ENCODE measurements around the gene WBP1L.

Gene WBP1L

GRCh38 chr10:102777711-102778453 lies 34.1 kb downstream of the WBP1L start:
- TF ChIP-seq SPI1 (IDR thresholded peaks at IDR 0.05; ENCODE audit: borderline replicate concordance, low read depth) (no peak), GABPA (IDR thresholded peaks at IDR 0.05; ENCODE audit: low read depth) (no peak), CTCF (IDR thresholded peaks at IDR 0.05; ENCODE audit: insufficient read depth, low read length) (no peak), POLR2AphosphoS5 (IDR thresholded peaks at IDR 0.05; ENCODE audit: low read depth) (no peak)
- TF ChIP-seq, protein P1, sequence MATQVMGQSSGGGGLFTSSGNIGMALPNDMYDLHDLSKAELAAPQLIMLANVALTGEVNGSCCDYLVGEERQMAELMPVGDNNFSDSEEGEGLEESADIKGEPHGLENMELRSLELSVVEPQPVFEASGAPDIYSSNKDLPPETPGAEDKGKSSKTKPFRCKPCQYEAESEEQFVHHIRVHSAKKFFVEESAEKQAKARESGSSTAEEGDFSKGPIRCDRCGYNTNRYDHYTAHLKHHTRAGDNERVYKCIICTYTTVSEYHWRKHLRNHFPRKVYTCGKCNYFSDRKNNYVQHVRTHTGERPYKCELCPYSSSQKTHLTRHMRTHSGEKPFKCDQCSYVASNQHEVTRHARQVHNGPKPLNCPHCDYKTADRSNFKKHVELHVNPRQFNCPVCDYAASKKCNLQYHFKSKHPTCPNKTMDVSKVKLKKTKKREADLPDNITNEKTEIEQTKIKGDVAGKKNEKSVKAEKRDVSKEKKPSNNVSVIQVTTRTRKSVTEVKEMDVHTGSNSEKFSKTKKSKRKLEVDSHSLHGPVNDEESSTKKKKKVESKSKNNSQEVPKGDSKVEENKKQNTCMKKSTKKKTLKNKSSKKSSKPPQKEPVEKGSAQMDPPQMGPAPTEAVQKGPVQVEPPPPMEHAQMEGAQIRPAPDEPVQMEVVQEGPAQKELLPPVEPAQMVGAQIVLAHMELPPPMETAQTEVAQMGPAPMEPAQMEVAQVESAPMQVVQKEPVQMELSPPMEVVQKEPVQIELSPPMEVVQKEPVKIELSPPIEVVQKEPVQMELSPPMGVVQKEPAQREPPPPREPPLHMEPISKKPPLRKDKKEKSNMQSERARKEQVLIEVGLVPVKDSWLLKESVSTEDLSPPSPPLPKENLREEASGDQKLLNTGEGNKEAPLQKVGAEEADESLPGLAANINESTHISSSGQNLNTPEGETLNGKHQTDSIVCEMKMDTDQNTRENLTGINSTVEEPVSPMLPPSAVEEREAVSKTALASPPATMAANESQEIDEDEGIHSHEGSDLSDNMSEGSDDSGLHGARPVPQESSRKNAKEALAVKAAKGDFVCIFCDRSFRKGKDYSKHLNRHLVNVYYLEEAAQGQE (IDR thresholded peaks at IDR 0.05; ENCODE audit: insufficient replicate concordance, low read depth): no peak
- Histone ChIP-seq H3K4me3 (replicated peaks; ENCODE audit: insufficient read depth, low read length) (no peak overlapping the region), H3K27me3 (ENCODE audit: insufficient read depth, poor library complexity, severe bottlenecking) (no peaks in the 10 kb centered on the region), H3K27ac (replicated peaks) (no peak overlapping the region)
- no peak for DNase-seq (ENCODE audit: low read depth in 1 of 2, low spot score in 1 of 2)

DNA sequence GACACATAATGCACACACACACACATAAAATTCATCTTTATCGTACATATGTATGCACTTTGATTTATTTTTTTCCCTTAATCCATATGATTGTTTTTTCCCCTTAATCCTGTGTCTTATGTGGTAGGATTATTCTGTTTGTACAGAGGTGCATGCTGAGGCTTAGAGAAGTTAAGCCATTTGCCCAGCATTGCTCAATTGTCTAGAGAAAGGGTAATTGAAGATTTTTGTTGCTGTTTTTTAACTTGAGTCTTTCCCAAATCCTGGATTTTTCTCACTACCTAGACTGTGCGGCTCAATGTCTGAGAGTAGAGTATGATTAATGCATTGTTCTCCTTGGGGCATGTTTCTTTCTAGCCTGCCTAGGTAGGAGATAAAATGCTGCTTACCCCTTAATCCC lies 35.0 kb downstream of the WBP1L start:
- DNase-seq (ENCODE audit: low read depth in 1 of 2, low spot score in 1 of 2): no peak
- no peaks in the 10 kb centered on the region for H3K27me3 ChIP-seq (ENCODE audit: insufficient read depth, poor library complexity, severe bottlenecking)
- no peak overlapping the region for H3K4me3 ChIP-seq (replicated peaks; ENCODE audit: insufficient read depth, low read length)
- TF ChIP-seq POLR2AphosphoS5 (IDR thresholded peaks at IDR 0.05; ENCODE audit: low read depth): no peak
- H3K27ac ChIP-seq (replicated peaks): no peak overlapping the region

DNA sequence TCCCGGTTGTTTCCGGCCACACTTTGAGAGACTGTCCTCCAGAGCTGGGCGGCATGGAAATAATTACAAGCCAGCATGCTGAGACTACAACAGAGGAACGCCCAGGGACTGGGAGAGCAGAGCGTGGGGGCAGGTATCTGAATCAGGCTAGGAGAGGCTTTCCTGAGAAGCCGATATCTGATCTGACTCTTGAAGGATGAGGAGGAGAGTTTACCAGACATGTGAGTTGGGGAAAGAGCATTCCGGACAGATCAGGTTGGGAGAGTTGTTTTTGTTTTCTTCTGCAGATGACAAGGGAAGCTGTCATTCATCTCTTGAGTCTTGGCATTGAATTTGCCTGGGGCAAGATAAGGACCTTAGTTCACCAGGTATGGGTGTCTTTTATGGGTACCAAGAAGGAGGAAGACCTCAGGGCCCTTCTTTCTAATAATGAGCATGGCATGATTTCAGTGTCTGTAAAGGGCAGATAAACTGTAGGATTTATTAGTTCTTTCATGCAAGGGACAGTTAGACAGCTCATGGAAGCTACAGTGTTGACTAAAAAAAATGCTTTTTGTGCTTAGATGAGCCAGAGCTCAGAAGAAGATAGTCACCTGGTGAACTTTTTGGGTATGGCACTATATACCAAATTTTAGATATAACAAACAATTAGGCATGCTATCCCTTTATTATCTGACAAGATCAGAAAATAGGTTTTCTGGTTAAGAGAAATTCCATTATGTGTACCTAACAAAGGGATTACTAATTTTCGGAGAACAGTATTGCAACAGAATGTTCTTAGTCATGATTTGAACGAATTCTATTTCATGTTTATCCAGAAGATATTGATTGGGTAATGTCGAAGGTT lies 36.2 kb downstream of the WBP1L start:
- H3K27ac ChIP-seq (replicated peaks): no peak overlapping the region
- H3K27me3 ChIP-seq (ENCODE audit: insufficient read depth, poor library complexity, severe bottlenecking): no peaks in the 10 kb centered on the region
- no peak overlapping the region for H3K4me3 ChIP-seq (replicated peaks; ENCODE audit: insufficient read depth, low read length)
- TF ChIP-seq CTCF (IDR thresholded peaks at IDR 0.05; ENCODE audit: insufficient read depth, low read length): no peak
- no peak for TF ChIP-seq GABPA (IDR thresholded peaks at IDR 0.05; ENCODE audit: low read depth)
- TF ChIP-seq POLR2AphosphoS5 (IDR thresholded peaks at IDR 0.05; ENCODE audit: low read depth): no peak
- no peak for TF ChIP-seq SPI1 (IDR thresholded peaks at IDR 0.05; ENCODE audit: borderline replicate concordance, low read depth)
- TF ChIP-seq, protein P1 (IDR thresholded peaks at IDR 0.05; ENCODE audit: insufficient replicate concordance, low read depth): no peak
- DNase-seq (ENCODE audit: low read depth in 1 of 2, low spot score in 1 of 2): no peak

DNA sequence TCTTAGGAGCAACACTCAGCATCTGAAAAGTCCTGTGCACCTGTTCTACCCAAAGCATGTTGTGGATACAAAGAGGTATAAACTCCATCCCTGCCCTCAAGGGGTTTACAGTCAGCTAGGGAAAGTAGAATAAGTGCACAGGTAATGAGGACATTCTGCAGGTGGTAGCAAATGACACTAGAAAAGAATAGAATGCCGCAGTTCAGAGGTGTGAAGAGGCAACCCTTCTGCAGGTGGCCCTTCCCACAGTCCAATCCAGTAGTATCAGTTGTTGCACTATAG lies 36.7 kb downstream of the WBP1L start:
- H3K27ac ChIP-seq (replicated peaks): no peak overlapping the region
- no peak overlapping the region for H3K4me3 ChIP-seq (replicated peaks; ENCODE audit: insufficient read depth, low read length)
- no peaks in the 10 kb centered on the region for H3K27me3 ChIP-seq (ENCODE audit: insufficient read depth, poor library complexity, severe bottlenecking)
- no peak for DNase-seq (ENCODE audit: low read depth in 1 of 2, low spot score in 1 of 2)
- no peak for TF ChIP-seq CTCF (IDR thresholded peaks at IDR 0.05; ENCODE audit: insufficient read depth, low read length)
- TF ChIP-seq, protein P1 (IDR thresholded peaks at IDR 0.05; ENCODE audit: insufficient replicate concordance, low read depth): no peak

All from HL-60 (cell line).